ENCODE data around the gene TWIST2. TPM values are rescaled to one million over a fixed set of nuclear protein-coding genes. Genes with fewer than 3 reads are reported as not detected.
A peak's percentile ranks its signal among the peaks of the same experiment; 100 is the strongest.

The TWIST2 gene
- total and polyA plus RNA-seq, 7 donors, result 0.58 to 1.2 (median 0.90) TPM

- H3K4me1 ChIP-seq, result no peaks in the 10 kb centered on the region
- no peaks in the 10 kb centered on the region for H3K36me3 ChIP-seq (ENCODE audit: insufficient read depth in 1 of 2, low read depth in 1 of 2)
- no peak overlapping the region for H3K27ac ChIP-seq
- DNase-seq (no peak), ATAC-seq (no peak)
- H3K27me3 ChIP-seq (ENCODE audit: insufficient read depth in 3 of 3, low read length in 2 of 3), result peaks cover 4 to 16% (median 6%) of the 10 kb centered on the region in 3 donors
- H3K9me3 ChIP-seq, result no peaks in the 10 kb centered on the region
- 72 to 79% (median 74%) methylated on average over 11 of the region's 11 CpGs for WGBS, 3 donors
- no peak overlapping the region for H3K4me3 ChIP-seq
- no peak for TF ChIP-seq CTCF (IDR thresholded peaks at IDR 0.05)
- intact Hi-C loops (cut with DNase I), result no loop called here
Measured at GRCh38 chr2:238874330-238875050, 26.6 kb downstream of the TWIST2 start.

GRCh38 chr2:238875101-238875470 lies 27.2 kb downstream of the TWIST2 start:
- TF ChIP-seq CTCF (IDR thresholded peaks at IDR 0.05), result no peak
- DNase-seq (peak in 1 of 2 donors; percentile 54), ATAC-seq (peak in 3 of 4 donors; percentile 11 to 56 (median 25))
- Histone ChIP-seq H3K9me3 (no peaks in the 10 kb centered on the region), H3K36me3 (ENCODE audit: insufficient read depth in 1 of 2, low read depth in 1 of 2) (no peaks in the 10 kb centered on the region), H3K4me3 (no peak overlapping the region), H3K27me3 (ENCODE audit: insufficient read depth in 3 of 3, low read length in 2 of 3) (peaks cover 4 to 16% (median 6%) of the 10 kb centered on the region in 3 donors), H3K4me1 (no peaks in the 10 kb centered on the region), H3K27ac (no peak overlapping the region)
- intact Hi-C loops (cut with DNase I), result no loop called here
- WGBS, 3 donors, result 77 to 81% (median 77%) methylated on average over 3 of the region's 3 CpGs

GRCh38 chr2:238875471-238876231 lies 27.8 kb downstream of the TWIST2 start:
- Histone ChIP-seq H3K4me1 (no peaks in the 10 kb centered on the region), H3K4me3 (no peak overlapping the region), H3K27ac (no peak overlapping the region), H3K9me3 (no peaks in the 10 kb centered on the region), H3K36me3 (ENCODE audit: insufficient read depth in 1 of 2, low read depth in 1 of 2) (no peaks in the 10 kb centered on the region), H3K27me3 (ENCODE audit: insufficient read depth in 3 of 3, low read length in 2 of 3) (peaks cover 4 to 16% (median 6%) of the 10 kb centered on the region in 3 donors)
- TF ChIP-seq CTCF (IDR thresholded peaks at IDR 0.05), result no peak
- intact Hi-C loops (cut with DNase I), result no loop called here
- ATAC-seq, result peak in 3 of 4 donors; percentile 17 to 65 (median 42)
- WGBS, 3 donors, result 45 to 51% (median 47%) methylated on average over 17 of the region's 17 CpGs
- DNase-seq, result no peak

DNA sequence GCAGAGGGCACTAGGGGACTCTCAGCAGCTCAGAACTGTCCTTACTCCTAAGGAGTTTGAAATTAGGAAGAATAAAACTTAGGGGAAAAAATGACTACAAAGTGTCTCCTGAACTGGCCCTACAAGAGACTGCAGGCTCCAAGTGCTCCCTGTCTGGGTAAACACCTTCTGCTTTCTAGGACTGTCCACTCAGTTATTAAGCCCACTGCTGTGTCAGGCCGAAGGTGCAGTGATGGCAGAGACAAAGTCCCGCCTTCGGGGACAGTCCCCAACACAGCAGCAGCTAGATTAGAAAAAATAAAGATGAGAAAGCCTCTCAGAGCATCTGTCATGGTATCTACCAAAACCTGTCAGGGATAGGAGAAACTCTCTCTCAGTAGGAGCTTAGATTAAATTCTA lies 28.3 kb downstream of the TWIST2 start:
- H3K36me3 ChIP-seq (ENCODE audit: insufficient read depth in 1 of 2, low read depth in 1 of 2), result no peaks in the 10 kb centered on the region
- TF ChIP-seq CTCF (IDR thresholded peaks at IDR 0.05), result no peak
- intact Hi-C loops (cut with DNase I), result no loop called here
- no peak overlapping the region for H3K27ac ChIP-seq
- DNase-seq, result no peak
- no peaks in the 10 kb centered on the region for H3K9me3 ChIP-seq
- no peak for ATAC-seq
- 79 to 85% (median 84%) methylated on average over 3 of the region's 3 CpGs for WGBS, 3 donors
- no peaks in the 10 kb centered on the region for H3K4me1 ChIP-seq
- H3K4me3 ChIP-seq, result no peak overlapping the region
- peaks cover 4 to 16% (median 6%) of the 10 kb centered on the region in 3 donors for H3K27me3 ChIP-seq (ENCODE audit: insufficient read depth in 3 of 3, low read length in 2 of 3)
